Renal pelvis (tissue), 4 donors: ENCODE data around the gene ATP4B. TPM values are rescaled to one million over a fixed set of nuclear protein-coding genes. Genes with fewer than 3 reads are reported as not detected.
"Not testable (repeated sequence)": the region's sequence is repeated elsewhere in the genome, so short reads cannot be mapped to it uniquely, and the experiment has no call there.

Source experiments
- DNase-seq: peaks from one replicate; pipeline ENCODE4 v3.0.0-alpha.2; 2013
- polyA plus RNA-seq, 3 donors: library from polyadenylated mRNA; unstranded; fragments of 120-200 nt; gene quantifications; one replicate each; pipeline ENCODE4 v1.2.1, GENCODE V29; 2013; ENCODE audit not compliant: insufficient read length in 3 of 3

Gene ATP4B
- polyA plus RNA-seq, 3 donors, result 0.27 to 0.53 (median 0.44) TPM

- DNase-seq, result no peak
Measured at GRCh38 chr13:113625965-113626721, 31.9 kb downstream of the ATP4B start.

GRCh38 chr13:113624640-113625304 is 33.2 kb downstream of the ATP4B start:
- not testable (repeated sequence) for DNase-seq

DNA sequence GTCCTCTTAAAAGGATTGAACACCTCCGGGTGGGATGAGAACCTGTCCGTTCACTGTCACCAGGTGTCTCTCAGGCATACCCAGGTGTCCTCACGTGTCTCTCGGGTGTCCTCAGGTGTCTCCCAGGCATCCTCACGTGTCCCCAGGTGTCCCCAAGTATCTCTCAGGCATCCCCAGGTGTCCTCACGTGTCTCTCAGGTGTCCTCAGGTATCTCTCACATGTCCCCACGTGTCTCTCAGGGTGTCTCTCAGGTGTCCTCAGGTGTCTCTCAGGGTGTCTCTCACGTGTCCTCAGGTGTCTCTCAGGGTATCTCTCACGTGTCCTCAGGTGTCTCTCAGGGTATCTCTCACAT is 33.8 kb downstream of the ATP4B start:
- DNase-seq, result no peak

- no peak for DNase-seq
Measured at GRCh38 chr13:113623491-113624234, 34.3 kb downstream of the ATP4B start.

DNA sequence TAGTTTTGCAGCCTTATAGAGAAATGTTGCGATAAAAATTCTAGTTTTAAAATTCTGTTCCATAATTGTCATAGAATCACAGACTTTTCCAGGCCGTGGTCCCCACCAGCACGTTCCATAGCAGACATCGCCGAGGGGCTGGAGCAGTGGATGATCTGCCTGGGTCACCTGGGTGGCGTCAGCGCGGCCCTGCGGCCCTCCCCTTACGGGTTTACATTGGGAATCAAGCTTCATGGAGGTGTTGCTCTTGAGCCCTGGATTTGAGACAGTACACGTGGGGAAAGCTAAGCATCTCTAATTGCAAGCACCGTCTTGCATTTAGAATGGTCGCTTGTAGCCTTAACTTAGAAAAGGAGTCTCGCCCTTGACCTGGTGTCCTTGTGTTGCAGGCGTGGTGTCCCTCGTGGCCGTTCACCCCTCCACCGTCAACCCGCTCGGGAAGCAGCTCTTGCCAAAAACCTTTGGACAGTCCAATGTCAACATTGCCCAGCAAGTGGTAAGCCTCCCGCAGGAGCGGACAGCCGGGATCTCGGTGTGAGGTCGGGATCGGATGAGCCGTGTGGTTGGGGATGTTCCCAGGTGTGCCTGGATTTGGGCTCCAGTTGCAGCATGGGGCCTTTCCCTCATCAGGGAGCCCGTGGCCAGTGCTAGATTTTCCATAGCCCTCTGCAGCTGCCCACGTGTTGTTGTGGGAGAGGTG is 35.1 kb downstream of the ATP4B start:
- DNase-seq, result no peak

DNA sequence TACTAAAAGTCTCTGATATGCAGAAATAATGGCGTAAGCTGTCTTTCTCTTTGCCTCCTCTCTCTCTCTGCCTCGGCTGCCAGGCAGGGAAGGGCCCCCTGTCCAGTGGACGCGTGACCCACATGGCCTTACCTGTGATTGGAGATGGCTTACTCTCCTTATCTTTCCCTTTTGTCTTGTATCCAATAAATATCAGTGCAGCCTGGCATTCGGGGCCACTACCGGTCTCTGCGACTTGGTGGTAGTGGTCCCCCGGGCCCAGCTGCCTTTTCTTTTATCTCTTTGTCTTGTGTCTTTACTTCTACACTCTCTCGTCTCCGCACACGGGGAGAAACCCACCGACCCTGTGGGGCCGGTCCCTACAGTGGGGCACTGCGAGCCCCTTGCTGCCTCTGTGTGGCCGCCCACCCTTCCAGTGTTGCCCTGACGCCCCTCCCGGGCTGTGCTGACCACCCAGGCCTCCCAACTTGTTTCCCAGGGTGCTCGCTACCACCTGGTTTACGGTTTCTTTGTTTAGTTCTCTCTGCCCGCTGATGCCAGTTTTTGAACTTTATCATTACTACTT is 35.9 kb downstream of the ATP4B start:
- DNase-seq, result not testable (repeated sequence)

GRCh38 chr13:113621498-113621897 is 36.5 kb downstream of the ATP4B start:
- DNase-seq, result not testable (repeated sequence)

GRCh38 chr13:113621046-113621445 is 37.0 kb downstream of the ATP4B start:
- DNase-seq, result no peak

DNA sequence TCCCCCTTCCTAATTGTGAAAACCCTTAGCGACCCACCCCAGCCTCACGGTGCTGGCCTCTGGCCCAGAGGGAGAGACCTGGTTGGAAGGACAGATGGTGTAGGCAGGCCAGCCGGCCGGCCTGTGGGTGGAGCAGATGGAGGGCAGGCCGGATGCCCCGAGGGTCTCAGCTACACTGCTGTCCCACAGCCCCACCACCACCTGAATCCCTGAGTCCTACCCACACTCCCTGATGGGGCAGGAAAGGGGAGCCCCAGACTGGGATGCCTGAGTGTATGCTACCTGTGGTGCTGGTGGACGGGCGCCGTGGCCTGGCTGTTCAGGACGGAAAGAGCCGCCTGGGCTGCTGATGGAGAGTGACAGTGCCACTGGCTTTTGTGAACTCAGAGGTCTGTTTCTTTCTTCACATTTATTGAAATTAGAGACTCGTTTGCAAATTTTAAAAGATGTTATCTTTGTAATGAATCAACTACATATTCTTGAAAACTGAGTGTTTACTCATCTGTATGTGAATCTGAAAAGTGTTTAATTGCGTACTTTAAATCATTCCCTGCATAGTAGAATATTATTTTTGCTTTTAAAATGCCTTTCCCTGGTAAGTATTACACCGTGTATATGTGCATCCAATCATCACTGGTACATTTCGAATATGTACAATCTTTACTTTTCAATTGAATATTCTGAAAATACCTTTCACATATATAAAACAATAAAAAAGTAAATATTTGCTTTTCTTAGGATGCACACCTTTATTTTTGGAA is 37.8 kb downstream of the ATP4B start:
- no peak for DNase-seq

DNA sequence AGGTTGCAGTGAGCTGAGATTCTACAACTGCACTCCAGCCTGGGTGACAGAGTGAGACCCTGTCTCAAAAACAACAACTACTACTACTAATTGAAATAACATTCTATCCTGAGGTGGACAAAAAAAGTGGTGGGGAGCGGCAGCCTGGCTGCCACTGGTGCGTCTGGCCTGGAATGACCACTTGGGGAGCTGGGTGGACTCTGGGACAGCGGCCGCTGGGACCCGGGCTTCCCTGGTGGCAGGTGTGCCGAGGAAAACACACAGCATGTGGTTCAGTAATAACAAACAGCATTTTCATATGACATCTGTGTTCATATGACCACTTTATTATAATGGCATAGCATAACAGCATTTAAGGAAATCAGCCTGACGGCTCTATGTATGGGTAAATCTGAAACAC is 39.5 kb downstream of the ATP4B start:
- no peak for DNase-seq

GRCh38 chr13:113617961-113618360 is 40.0 kb downstream of the ATP4B start:
- no peak for DNase-seq

DNA sequence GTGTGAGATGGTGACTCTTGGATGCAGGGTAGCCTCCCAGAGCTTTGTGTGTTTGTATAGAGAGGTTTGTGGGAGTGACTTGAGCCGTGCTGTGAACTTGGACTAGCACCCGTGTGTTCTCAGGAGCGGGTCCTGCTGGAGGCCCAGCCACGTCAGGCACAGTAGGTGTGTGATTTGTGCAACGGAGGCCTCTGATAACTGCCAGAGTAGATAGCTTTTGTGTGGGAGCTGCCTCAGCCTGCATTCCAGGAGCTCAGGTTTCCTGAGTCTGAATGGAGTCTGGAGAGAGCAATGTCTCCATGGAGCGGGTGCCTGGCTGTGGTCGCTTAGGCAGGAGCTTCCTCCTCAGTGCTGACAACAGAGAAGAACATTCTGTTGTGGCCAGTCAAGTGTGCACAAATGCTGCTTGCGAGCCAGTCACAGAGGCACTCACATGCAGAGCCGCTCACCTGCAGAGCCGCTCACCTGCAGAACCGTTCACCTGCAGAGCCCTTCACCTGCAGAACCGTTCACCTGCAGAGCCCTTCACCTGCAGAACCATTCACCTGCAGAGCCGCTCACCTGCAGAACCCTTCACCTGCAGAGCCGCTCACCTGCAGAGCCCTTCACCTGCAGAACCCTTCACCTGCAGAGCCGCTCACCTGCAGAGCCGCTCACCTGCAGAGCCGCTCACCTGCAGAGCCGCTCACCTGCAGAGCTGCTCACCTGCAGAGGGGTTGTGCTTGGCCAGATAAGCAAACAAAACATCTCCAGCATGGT is 40.8 kb downstream of the ATP4B start:
- peak; percentile 91 for DNase-seq

DNA sequence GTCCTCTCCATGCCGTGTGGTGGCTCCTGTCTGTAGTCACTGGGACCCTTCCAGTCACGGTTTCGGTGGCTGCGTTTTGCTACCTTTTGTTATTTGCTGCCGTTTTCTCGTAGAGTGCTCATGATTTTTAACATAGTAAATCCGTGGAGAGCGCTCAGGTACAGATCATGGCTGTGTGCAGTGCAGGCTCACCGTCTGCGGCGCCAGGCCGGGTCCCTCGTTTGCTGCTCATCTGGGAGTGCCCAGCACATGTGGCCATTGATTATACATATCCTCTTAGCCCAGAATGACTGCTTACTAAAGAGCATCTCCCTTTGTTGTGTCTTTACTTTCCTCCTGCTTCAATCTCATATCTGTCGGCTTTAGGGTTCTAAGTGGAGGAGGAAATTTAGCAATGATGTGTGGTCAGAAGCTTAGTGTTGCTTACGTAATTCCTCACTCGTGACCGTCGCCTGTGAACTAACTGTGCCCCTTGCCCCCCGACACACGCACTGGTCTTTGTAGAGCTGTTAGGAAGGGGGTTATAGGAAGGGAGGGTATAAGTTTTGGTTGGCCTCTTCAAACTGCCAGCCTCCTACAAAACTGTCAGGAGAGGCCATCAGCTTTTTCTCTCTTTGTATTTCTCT is 41.6 kb downstream of the ATP4B start:
- DNase-seq, result peak; percentile 35

DNA sequence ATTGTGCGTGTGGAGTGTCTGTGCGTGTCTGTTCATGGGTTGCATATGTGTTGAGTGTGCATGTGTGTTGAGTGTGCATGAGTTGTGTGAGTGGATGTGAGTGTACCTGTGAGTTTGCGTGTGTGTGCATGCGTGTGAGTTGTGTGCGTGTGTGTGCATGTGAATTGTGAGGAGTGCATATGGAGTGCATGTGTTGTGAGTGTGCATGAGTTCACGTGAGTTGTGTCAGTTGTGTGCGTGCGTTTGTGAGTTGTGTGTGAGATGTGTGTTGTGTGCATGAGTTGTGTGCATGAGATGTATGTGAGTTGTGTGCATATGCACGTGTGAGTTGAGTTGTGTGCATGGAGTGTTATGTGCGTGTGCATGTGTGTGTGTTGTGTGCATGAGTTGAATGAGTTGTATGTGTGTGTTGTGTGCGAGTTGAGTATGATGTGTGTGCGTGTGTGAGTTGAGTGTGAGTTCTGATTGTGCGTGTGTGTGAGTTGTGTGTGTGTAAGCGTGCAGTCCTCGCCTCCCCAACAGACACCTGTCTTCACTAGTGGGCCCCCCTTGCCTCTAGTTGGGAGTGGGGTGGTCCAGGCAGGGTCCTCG is 44.1 kb downstream of the ATP4B start:
- no peak for DNase-seq

- DNase-seq, result no peak
Measured at GRCh38 chr13:113612607-113613006, 45.4 kb downstream of the ATP4B start.

- no peak for DNase-seq
Measured at GRCh38 chr13:113611996-113612395, 46.0 kb downstream of the ATP4B start.

DNA sequence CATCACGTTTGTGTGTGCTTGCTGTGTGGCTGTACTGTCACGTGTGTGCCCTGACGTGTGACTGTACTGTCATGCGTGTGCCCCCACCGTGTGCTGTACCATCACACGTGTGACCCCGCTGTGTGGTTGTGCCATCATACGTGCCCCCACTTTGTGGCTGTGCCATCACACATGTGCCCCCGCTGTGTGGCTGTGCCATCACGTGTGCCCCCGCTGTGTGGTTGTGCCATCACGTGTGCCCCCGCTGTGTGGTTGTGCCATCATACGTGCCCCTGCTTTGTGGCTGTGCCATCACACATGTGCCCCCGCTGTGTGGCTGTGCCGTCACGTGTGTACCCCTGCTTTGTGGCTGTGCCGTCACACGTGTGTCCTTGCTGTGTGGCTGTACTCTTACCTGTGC is 47.7 kb downstream of the ATP4B start:
- DNase-seq, result no peak

DNA sequence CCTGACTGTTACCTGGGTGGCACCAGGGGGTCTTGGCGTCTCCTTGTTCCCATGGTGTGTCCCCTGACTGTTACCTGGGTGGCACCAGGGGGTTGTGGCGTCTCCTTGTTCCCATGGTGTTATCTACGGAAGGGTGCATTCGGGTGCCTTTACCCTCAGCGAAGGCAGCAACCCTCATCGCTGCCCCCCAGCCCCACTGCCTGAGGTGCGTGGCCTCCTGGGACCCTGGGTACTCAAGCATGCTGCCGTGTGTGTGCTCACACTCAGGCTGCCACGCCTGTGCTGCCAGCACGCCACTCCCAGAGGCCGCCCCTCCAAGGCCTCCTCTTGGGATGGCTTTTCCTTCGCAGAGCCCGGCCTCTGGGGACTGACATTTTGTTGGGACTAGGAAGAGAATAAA is 48.4 kb downstream of the ATP4B start:
- no peak for DNase-seq

DNA sequence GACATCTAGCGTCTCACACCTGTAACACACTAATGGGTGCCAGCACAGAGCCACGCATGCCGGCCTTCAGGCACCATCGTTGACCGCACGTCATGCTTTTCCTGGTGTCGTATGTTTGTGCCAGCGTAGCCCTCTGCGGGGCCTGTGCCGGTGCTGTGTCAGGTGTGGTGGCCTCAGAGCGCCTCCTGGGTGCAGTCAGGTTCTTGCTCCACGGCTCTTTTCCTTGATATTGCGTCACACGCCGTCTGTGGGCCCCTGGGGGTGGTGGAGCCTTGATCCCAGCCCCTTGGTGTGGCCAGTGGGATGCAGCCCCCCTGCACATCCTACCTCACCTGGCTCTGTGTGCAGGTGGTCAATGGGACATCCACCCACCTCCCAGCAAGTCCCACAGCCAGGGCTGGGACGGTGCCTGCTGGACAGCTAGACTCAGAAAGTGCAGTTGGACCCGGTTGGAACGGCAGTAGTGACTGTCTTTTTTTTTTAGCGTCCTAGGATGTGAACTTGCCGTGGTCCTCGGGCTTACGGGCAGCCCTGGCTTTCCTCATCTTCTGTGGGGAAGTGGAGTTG is 48.9 kb downstream of the ATP4B start:
- DNase-seq, result no peak
